GM23338 (cell line): ENCODE measurements around the gene CDH7. TPM values are rescaled to one million over a fixed set of nuclear protein-coding genes. Genes with fewer than 3 reads are reported as not detected.

Experiments
- ATAC-seq: fragments of 200-7000 bp; cut with Tn5 transposase; 3 replicates; pipeline ENCODE4 v1.9.1; 2020
- DNase-seq: peaks from one replicate; pipeline ENCODE4 v3.0.0-alpha.2; 2015; ENCODE audit warnings: low spot score
- H2AFZ ChIP-seq: fragments of 200-600 bp; sonication (generic); 2 replicates; pipeline ENCODE4 v1.8.0; 2016; ENCODE audit warnings: antibody characterized with exemption, mild to moderate bottlenecking, moderate library complexity
- H3F3A ChIP-seq: fragments of 200-600 bp; sonication (generic); replicated peaks from 2 replicates; pipeline ENCODE4 v1.8.0; 2017; ENCODE audit warnings: antibody characterized with exemption, mixed run types, low read depth
- H3K27ac ChIP-seq: fragments of 200-600 bp; sonication (generic); 2 replicates; pipeline ENCODE4 v1.6.1; 2016; ENCODE audit warnings: low read depth
- H3K27me3 ChIP-seq: fragments of 200-600 bp; sonication (generic); 2 replicates; pipeline ENCODE4 v1.8.0; 2016; ENCODE audit warnings: mild to moderate bottlenecking, mixed run types, moderate library complexity; ENCODE audit not compliant: insufficient read depth
- H3K36me3 ChIP-seq: fragments of 200-600 bp; sonication (generic); 2 replicates; pipeline ENCODE4 v1.8.0; 2016; ENCODE audit warnings: mild to moderate bottlenecking; ENCODE audit not compliant: insufficient read depth
- H3K4me1 ChIP-seq: fragments of 200-600 bp; sonication (generic); 2 replicates; pipeline ENCODE4 v1.8.0; 2016; ENCODE audit warnings: mild to moderate bottlenecking, moderate library complexity; ENCODE audit not compliant: insufficient read depth
- H3K4me2 ChIP-seq: fragments of 200-600 bp; sonication (generic); 2 replicates; pipeline ENCODE4 v1.7.1; 2017; ENCODE audit warnings: mixed run types
- H3K4me3 ChIP-seq: fragments of 200-600 bp; sonication (generic); 2 replicates; pipeline ENCODE4 v1.6.1; 2016; ENCODE audit warnings: mixed run types
- H3K79me2 ChIP-seq: fragments of 200-600 bp; sonication (generic); replicated peaks from 2 replicates; pipeline ENCODE4 v1.8.0; 2017; ENCODE audit warnings: mild to moderate bottlenecking; ENCODE audit not compliant: insufficient read depth
- H3K9me2 ChIP-seq: fragments of 200-600 bp; sonication (generic); 2 replicates; pipeline ENCODE4 v1.8.0; 2017; ENCODE audit not compliant: insufficient read depth
- H4K20me1 ChIP-seq: fragments of 200-600 bp; sonication (generic); replicated peaks from 2 replicates; pipeline ENCODE4 v1.8.0; 2017; ENCODE audit warnings: mild to moderate bottlenecking; ENCODE audit not compliant: insufficient read depth
- H3K27ac Mint-ChIP-seq: 2 replicates; pipeline ENCODE4 v1.8.0; 2020; ENCODE audit warnings: inconsistent platforms, mild to moderate bottlenecking, moderate library complexity, mixed read lengths
- H3K27me3 Mint-ChIP-seq: 3 replicates; pipeline ENCODE4 v1.8.0; 2022; ENCODE audit warnings: low read depth, mild to moderate bottlenecking, moderate library complexity, mixed read lengths, inconsistent platforms; ENCODE audit not compliant: insufficient read depth, poor library complexity
- H3K36me3 Mint-ChIP-seq: 3 replicates; pipeline ENCODE4 v1.8.0; 2021; ENCODE audit warnings: low read depth, mild to moderate bottlenecking, inconsistent platforms, moderate library complexity, mixed read lengths
- H3K4me1 Mint-ChIP-seq: 3 replicates; pipeline ENCODE4 v1.8.0; 2020; ENCODE audit warnings: mild to moderate bottlenecking, inconsistent platforms, mixed read lengths
- H3K4me3 Mint-ChIP-seq: 3 replicates; pipeline ENCODE4 v1.8.0; 2021; ENCODE audit warnings: moderate library complexity, mild to moderate bottlenecking, inconsistent platforms, mixed read lengths
- H3K9me3 Mint-ChIP-seq: 3 replicates; pipeline ENCODE4 v1.8.0; 2020; ENCODE audit warnings: moderate library complexity, mild to moderate bottlenecking, inconsistent platforms, mixed read lengths
- EZH2 ChIP-seq: fragments of 200-600 bp; sonication (generic); IDR thresholded peaks from one replicate; pipeline ENCODE4 v1.8.0; 2017; ENCODE audit warnings: antibody characterized with exemption, mild to moderate bottlenecking, low read depth; ENCODE audit not compliant: unreplicated experiment
- EZH2phosphoT487 ChIP-seq: fragments of 200-600 bp; sonication (generic); IDR thresholded peaks from one replicate; pipeline ENCODE4 v1.8.1; 2018; ENCODE audit warnings: antibody characterized with exemption; ENCODE audit not compliant: unreplicated experiment
- POLR2AphosphoS5 ChIP-seq: IDR thresholded peaks from 2 replicates; pipeline ENCODE4 v1.6.1; 2016; ENCODE audit warnings: antibody characterized with exemption, low read depth
- REST ChIP-seq: IDR thresholded peaks from one replicate; pipeline ENCODE4 v1.6.1; 2018; ENCODE audit warnings: antibody characterized with exemption; ENCODE audit not compliant: unreplicated experiment
- ZNF114 ChIP-seq: fragments of 250-450 bp; sonication (Bioruptor Pico); IDR thresholded peaks from 2 replicates; pipeline ENCODE4 v1.5.0; 2020; ENCODE audit warnings: mild to moderate bottlenecking, moderate library complexity
- ZNF331 ChIP-seq: fragments of 250-450 bp; sonication (Bioruptor Pico); IDR thresholded peaks from 2 replicates; pipeline ENCODE4 v1.5.0; 2020; ENCODE audit warnings: low read depth, mild to moderate bottlenecking, moderate library complexity
- ZNF462 ChIP-seq: fragments of 250-450 bp; sonication (Bioruptor Pico); IDR thresholded peaks from 2 replicates; pipeline ENCODE4 v1.5.0; 2020; ENCODE audit warnings: mild to moderate bottlenecking, moderate library complexity
- polyA plus RNA-seq: library from polyadenylated mRNA; unstranded; fragments of >200 nt; fragmentation: Nextera tagmentation; extraction: Ambion mirVana; gene quantifications from 2 replicates; pipeline ENCODE4 v1.2.1, GENCODE V29; 2016
- total RNA-seq: library from RNA; depleted of rRNA; stranded (reverse); fragments of >200 nt; shearing (Covaris generic); gene quantifications from 2 replicates; pipeline ENCODE4 v1.2.3, GENCODE V29; 2014

Gene CDH7
- total and polyA plus RNA-seq, 2 experiments from 2014 or later = 1.8 TPM

DNA sequence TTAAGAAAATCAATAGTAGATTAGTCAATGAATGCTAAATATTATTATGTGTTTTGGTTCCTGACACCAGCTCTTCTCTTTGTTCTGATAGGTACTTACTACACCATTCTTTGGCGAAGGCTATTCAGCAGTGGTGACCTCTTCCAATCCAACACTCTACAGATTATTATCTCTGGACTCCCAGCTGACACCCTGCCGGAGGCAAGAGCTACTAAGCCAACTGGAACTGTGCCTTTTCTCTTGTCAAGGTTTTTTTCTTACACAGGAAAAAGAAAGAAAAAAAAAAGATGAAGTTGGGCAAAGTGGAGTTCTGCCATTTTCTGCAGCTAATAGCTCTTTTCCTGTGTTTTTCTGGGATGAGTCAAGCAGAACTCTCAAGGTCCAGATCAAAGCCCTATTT lies 11.7 kb downstream of the CDH7 start (continued):
- no peak for TF ChIP-seq REST
- no peak for TF ChIP-seq EZH2
- no peak for TF ChIP-seq ZNF114

DNA sequence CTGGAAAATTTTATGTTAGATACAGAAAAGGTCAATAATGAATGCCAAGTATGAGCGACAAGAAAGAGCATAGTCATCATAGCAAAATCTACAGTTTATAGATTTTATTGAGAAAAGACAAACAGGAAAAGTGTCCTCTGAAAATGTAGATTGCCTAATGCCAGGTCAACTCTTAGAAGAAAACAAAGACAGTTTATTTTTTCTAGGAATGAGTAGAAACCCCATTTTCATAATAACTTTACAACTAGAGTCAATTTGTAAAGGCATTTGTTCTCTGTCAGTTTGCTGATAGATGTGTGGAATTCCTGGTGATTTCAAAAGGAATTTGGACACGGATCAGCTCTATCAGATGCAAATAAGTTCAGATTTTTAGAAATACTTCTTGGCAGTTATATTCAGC lies 16.6 kb downstream of the CDH7 start:
- no peak overlapping the region for H3K4me3 ChIP-seq
- ATAC-seq = no peak
- no peaks in the 10 kb centered on the region for H3K27me3 ChIP-seq
- no peaks in the 10 kb centered on the region for H3K79me2 ChIP-seq
- no peaks in the 10 kb centered on the region for H4K20me1 ChIP-seq
- no peak for DNase-seq
- H2AFZ ChIP-seq = no peak overlapping the region
- H3K36me3 ChIP-seq = no peaks in the 10 kb centered on the region
- no peaks in the 10 kb centered on the region for H3F3A ChIP-seq
- TF ChIP-seq ZNF331 (CRISPR knock-in tag) (no peak), POLR2AphosphoS5 (no peak)
- Mint-ChIP-seq H3K36me3 (no peaks in the 10 kb centered on the region), H3K27ac (no peak overlapping the region), H3K9me3 (no peaks in the 10 kb centered on the region), H3K4me1 (no peaks in the 10 kb centered on the region; the same call in 2 of the 3 replicates), H3K27me3 (no peaks in the 10 kb centered on the region), H3K4me3 (no peak overlapping the region)
- no peak overlapping the region for H3K4me2 ChIP-seq
- no peak overlapping the region for H3K27ac ChIP-seq
- H3K4me1 ChIP-seq = no peaks in the 10 kb centered on the region
- H3K9me2 ChIP-seq = no peaks in the 10 kb centered on the region

- Histone ChIP-seq H3F3A (no peaks in the 10 kb centered on the region), H3K36me3 (no peaks in the 10 kb centered on the region), H3K9me2 (no peaks in the 10 kb centered on the region), H4K20me1 (no peaks in the 10 kb centered on the region), H3K4me1 (no peaks in the 10 kb centered on the region), H3K4me2 (no peak overlapping the region), H3K27me3 (no peaks in the 10 kb centered on the region), H3K79me2 (no peaks in the 10 kb centered on the region), H3K4me3 (no peak overlapping the region), H2AFZ (no peak overlapping the region), H3K27ac (no peak overlapping the region)
- TF ChIP-seq EZH2phosphoT487 = no peak
- TF ChIP-seq ZNF331 (CRISPR knock-in tag) = no peak
- no peak for TF ChIP-seq ZNF462 (CRISPR knock-in tag)
- TF ChIP-seq POLR2AphosphoS5 = no peak
- Mint-ChIP-seq H3K4me1 (no peaks in the 10 kb centered on the region; the same call in 2 of the 3 replicates), H3K27me3 (no peaks in the 10 kb centered on the region), H3K27ac (no peak overlapping the region), H3K4me3 (no peak overlapping the region), H3K36me3 (no peaks in the 10 kb centered on the region), H3K9me3 (no peaks in the 10 kb centered on the region)
- ATAC-seq = no peak
- DNase-seq = no peak
Measured at GRCh38 chr18:65768120-65768778, 17.4 kb downstream of the CDH7 start.
